Retinal pigment epithelial cell (primary cell): ENCODE measurements around the gene RNGTT.
"Not testable (repeated sequence)": the region's sequence is repeated elsewhere in the genome, so short reads cannot be mapped to it uniquely, and the experiment has no call there.

Experiments
- DNase-seq: peaks from one replicate; pipeline ENCODE4 v3.0.0-alpha.2; 2010; ENCODE audit warnings: low read depth
- H3K4me3 ChIP-seq: 2 replicates; pipeline ENCODE4 v1.5.1; 2011; ENCODE audit warnings: mild to moderate bottlenecking, low read length, control low read depth, moderate library complexity
- CTCF ChIP-seq: conservative IDR thresholded peaks from 2 replicates; pipeline ENCODE4 v1.5.1; 2011; ENCODE audit warnings: low read depth, low read length, control low read depth, inconsistent platforms

RNGTT gene

GRCh38 chr6:88728756-88729155 is 234.7 kb downstream of the RNGTT start:
- TF ChIP-seq CTCF: no peak
- H3K4me3 ChIP-seq: no peak overlapping the region
- DNase-seq: no peak

DNA sequence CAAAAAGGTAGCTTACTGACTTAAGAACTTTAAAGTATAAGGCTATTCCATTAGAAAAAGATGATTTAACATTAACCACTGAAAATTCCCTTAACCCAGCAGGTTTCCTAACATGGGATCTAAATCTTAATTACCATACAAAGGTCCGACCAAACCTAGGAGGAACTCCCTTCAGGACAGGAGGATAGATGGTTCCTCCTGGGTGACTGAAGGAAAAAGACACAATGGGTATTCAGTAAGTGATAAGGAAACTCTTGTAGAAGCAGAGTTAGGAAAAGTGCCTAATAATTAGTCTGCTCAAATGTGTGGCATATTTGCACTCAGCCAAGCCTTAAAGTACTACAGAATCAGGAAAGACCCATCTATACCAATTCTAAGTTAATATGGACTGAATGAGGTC is 237.0 kb downstream of the RNGTT start:
- H3K4me3 ChIP-seq, DNase-seq: not testable (repeated sequence)

GRCh38 chr6:88725111-88725975 is 238.1 kb downstream of the RNGTT start:
- no peak for DNase-seq
- H3K4me3 ChIP-seq: no peak overlapping the region
- TF ChIP-seq CTCF: peak; percentile 16

DNA sequence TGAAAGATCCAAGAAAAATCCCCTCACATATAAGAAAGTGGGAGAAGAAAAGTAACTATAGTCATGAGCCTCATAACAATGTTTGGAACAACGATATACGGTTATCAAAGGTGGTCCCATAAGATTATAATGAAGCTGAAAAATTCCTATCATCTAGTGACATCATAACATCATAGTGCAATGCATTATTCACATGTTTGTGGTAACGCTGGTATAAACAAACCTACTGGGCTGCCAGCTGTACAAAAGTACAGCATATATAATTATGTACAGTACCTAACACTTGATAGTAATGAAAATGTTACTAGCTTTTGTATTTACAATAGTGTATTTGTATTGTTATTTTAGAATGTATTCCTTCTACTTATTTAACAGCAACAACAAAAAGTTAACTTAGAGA is 240.7 kb downstream of the RNGTT start:
- DNase-seq: no peak
- no peak overlapping the region for H3K4me3 ChIP-seq
- no peak for TF ChIP-seq CTCF

GRCh38 chr6:88716399-88716798 is 247.0 kb downstream of the RNGTT start:
- not testable (repeated sequence) for H3K4me3 ChIP-seq, DNase-seq

- TF ChIP-seq CTCF: no peak
- no peak for DNase-seq
- no peak overlapping the region for H3K4me3 ChIP-seq
These were observed 251.0 kb downstream of the RNGTT start for GRCh38 chr6:88712243-88712936.

GRCh38 chr6:88709819-88710246 is 253.6 kb downstream of the RNGTT start:
- no peak for TF ChIP-seq CTCF
- no peak overlapping the region for H3K4me3 ChIP-seq
- DNase-seq: no peak

DNA sequence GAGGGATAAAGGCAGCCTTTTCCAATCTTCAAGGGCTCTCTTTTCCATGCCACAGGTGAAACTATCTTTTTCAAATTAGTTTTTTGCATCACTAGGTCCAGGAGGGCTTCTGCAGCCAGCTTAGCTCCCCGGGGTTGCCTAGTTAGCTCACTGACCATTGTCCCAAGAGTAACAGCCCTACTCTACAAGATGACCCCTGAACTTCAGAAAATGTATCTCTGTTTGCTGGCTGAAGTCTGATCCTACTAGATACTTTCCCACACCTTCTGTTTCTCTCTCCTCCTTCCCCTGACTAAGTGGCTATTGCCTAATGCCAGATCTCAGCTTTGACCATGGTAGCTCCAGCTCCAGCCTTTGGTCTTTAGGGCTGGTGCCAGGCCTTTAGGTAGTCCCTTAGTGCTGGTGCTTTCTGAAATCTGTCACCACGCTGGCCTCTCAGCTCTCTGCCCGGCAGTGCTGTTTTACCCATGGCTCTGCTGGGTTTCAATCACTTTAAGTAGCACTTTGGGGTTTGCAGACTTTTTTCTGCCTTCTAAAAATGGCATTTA is 255.1 kb downstream of the RNGTT start:
- no peak for DNase-seq
- TF ChIP-seq CTCF: no peak
- no peak overlapping the region for H3K4me3 ChIP-seq
